Smooth muscle cell (in vitro differentiated cells): ENCODE data around the gene EPN1. TPM values are rescaled to one million over a fixed set of nuclear protein-coding genes. Genes with fewer than 3 reads are reported as not detected.

Experiments
- DNase-seq: peaks from one replicate; lab custom pipeline; 2025; ENCODE audit not compliant: unreplicated experiment; lab: John Stamatoyannopoulos, UW
- H2AFZ ChIP-seq: fragments of 200-600 bp; sonication (generic); 2 replicates; pipeline ENCODE4 v1.6.0; 2016; ENCODE audit warnings: antibody characterized with exemption, low read depth, mild to moderate bottlenecking
- H3F3A ChIP-seq: fragments of 200-600 bp; sonication (generic); 2 replicates; pipeline ENCODE4 v1.6.0; 2017; ENCODE audit warnings: antibody characterized with exemption, low read depth
- H3K27ac ChIP-seq: fragments of 200-600 bp; sonication (generic); 2 replicates; pipeline ENCODE4 v1.5.1; 2016; ENCODE audit warnings: low read depth, mild to moderate bottlenecking
- H3K27me3 ChIP-seq: fragments of 200-600 bp; sonication (generic); 2 replicates; pipeline ENCODE4 v1.6.1; 2016; ENCODE audit warnings: low read depth, mild to moderate bottlenecking
- H3K36me3 ChIP-seq: fragments of 200-600 bp; sonication (generic); 2 replicates; pipeline ENCODE4 v1.5.1; 2016; ENCODE audit warnings: low read depth
- H3K4me1 ChIP-seq: fragments of 200-600 bp; sonication (generic); 2 replicates; pipeline ENCODE4 v1.5.1; 2016; ENCODE audit warnings: low read depth
- H3K4me2 ChIP-seq: fragments of 200-600 bp; sonication (generic); 2 replicates; pipeline ENCODE4 v1.6.0; 2016; ENCODE audit warnings: mild to moderate bottlenecking
- H3K4me3 ChIP-seq: fragments of 200-600 bp; sonication (generic); 2 replicates; pipeline ENCODE4 v1.5.1; 2016; ENCODE audit warnings: mild to moderate bottlenecking
- H3K79me2 ChIP-seq: fragments of 200-600 bp; sonication (generic); 2 replicates; pipeline ENCODE4 v1.6.0; 2016; ENCODE audit warnings: low read depth, mild to moderate bottlenecking
- H3K9ac ChIP-seq: fragments of 200-600 bp; sonication (generic); 2 replicates; pipeline ENCODE4 v1.6.0; 2016; ENCODE audit warnings: low read depth
- H3K9me3 ChIP-seq: fragments of 200-600 bp; sonication (generic); replicated peaks from 2 replicates; pipeline ENCODE4 v1.5.1; 2016; ENCODE audit warnings: low read depth
- H4K20me1 ChIP-seq: fragments of 200-600 bp; sonication (generic); 2 replicates; pipeline ENCODE4 v1.6.0; 2016; ENCODE audit warnings: low read depth
- WGBS: methylation state at CpG from one replicate; pipeline ENCODE4 v1.1.7; 2016; ENCODE audit warnings: low lambda C conversion rate; 5-methylcytosine and 5-hydroxymethylcytosine counted together
- polyA plus RNA-seq: library from polyadenylated mRNA; unstranded; fragments of >200 nt; fragmentation: Nextera tagmentation; extraction: Ambion mirVana; gene quantifications from 2 replicates; pipeline ENCODE4 v1.2.1, GENCODE V29; 2016
- total RNA-seq: library from RNA; depleted of rRNA; stranded (reverse); fragments of >200 nt; gene quantifications from 2 replicates; pipeline ENCODE4 v1.2.3, GENCODE V29; 2014
- TF ChIP-seq, protein P1 (sequence below): fragments of 200-600 bp; sonication (generic); IDR thresholded peaks from 2 replicates; pipeline ENCODE4 v1.5.1; 2017; ENCODE audit warnings: borderline replicate concordance, mild to moderate bottlenecking, antibody characterized with exemption; ENCODE audit not compliant: insufficient read depth, poor library complexity, severe bottlenecking

Gene EPN1
- total and polyA plus RNA-seq, 2 experiments from 2014 or later: 25.3 to 121 TPM

DNA sequence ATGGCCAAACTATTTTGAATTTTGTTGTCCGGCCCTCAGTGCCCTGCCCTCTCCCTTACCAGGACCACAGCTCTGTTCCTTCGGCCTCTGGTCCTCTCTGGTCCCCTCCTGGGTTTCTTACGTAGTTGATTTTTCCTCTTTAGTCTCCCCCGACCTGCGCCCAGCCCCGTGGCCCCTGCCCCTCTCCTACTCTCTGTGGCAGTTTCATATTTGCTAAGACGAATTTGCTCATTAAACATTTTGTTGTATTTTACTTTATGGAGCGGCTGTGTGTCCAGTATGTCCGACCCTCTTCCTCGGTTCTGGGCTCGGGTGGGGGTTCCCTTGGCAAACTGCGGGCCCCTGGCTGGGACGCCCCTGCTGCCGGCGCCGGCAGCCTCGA, 576 bp upstream of the EPN1 start:
- Histone ChIP-seq H2AFZ (no peak overlapping the region), H3K4me3 (peak overlapping the region; percentile 87), H3K36me3 (no peaks in the 10 kb centered on the region), H3K4me1 (peaks cover 5% of the 10 kb centered on the region), H3K27ac (peak overlapping the region; percentile 88), H3F3A (peaks cover 11% of the 10 kb centered on the region), H4K20me1 (peaks cover 77% of the 10 kb centered on the region), H3K9me3 (no peaks in the 10 kb centered on the region), H3K9ac (peak overlapping the region; percentile 79), H3K79me2 (peaks cover 86% of the 10 kb centered on the region), H3K27me3 (no peaks in the 10 kb centered on the region), H3K4me2 (peak overlapping the region; percentile 94)
- WGBS: 35% methylated on average over 17 of the region's 17 CpGs
- TF ChIP-seq, protein P1, sequence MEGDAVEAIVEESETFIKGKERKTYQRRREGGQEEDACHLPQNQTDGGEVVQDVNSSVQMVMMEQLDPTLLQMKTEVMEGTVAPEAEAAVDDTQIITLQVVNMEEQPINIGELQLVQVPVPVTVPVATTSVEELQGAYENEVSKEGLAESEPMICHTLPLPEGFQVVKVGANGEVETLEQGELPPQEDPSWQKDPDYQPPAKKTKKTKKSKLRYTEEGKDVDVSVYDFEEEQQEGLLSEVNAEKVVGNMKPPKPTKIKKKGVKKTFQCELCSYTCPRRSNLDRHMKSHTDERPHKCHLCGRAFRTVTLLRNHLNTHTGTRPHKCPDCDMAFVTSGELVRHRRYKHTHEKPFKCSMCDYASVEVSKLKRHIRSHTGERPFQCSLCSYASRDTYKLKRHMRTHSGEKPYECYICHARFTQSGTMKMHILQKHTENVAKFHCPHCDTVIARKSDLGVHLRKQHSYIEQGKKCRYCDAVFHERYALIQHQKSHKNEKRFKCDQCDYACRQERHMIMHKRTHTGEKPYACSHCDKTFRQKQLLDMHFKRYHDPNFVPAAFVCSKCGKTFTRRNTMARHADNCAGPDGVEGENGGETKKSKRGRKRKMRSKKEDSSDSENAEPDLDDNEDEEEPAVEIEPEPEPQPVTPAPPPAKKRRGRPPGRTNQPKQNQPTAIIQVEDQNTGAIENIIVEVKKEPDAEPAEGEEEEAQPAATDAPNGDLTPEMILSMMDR: no peak
- no peak for DNase-seq

DNA sequence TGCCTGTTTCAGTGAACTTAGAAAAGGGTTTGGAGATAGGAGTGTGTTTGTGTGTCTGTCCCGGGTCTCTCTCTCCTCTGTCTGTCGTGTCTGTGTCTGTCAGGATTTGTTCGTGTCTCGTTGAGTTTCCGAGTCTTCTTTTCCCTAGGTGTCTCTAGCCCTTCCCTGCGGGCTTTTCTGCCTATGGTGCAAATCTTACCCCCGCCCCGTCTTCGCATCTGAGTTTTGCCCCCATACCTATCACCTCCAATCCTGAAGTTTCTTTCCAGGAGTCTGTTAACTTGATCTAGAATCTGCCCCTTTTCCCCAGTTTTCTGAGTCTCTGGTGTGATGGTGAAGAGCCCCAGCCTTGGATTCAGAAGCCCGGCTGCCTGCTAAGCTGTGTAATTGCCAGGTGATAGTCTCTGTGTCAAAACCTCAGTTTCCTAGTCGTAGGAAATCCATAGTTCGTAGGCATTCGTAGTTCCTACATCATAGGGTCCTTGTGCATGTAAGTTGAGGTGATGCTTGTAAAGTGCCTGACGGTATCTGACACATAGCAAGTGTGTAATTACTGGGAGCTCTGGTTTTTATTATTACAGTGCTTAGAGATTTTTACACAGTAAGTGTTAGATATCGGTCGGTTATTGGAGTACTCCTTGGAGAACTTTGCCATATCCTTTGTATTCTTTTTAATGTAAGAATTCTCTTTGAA, 782 bp downstream of the EPN1 start:
- Histone ChIP-seq H3K36me3 (no peaks in the 10 kb centered on the region), H3F3A (peaks cover 11% of the 10 kb centered on the region), H3K27me3 (no peaks in the 10 kb centered on the region), H3K4me1 (peaks cover 5% of the 10 kb centered on the region), H3K27ac (peak overlapping the region; percentile 88), H3K79me2 (peaks cover 88% of the 10 kb centered on the region), H3K4me3 (peak overlapping the region; percentile 87), H3K9ac (peak overlapping the region; percentile 97), H3K9me3 (no peaks in the 10 kb centered on the region), H3K4me2 (peak overlapping the region; percentile 98), H2AFZ (peak overlapping the region; percentile 38), H4K20me1 (peaks cover 77% of the 10 kb centered on the region)
- WGBS: 27% methylated on average over 16 of the region's 16 CpGs
- no peak for DNase-seq
- TF ChIP-seq, protein P1: no peak

GRCh38 chr19:55676383-55676782, 1.4 kb downstream of the EPN1 start:
- H3F3A ChIP-seq: peaks cover 11% of the 10 kb centered on the region
- TF ChIP-seq, protein P1: no peak
- H3K27ac ChIP-seq: peak overlapping the region; percentile 88

GRCh38 chr19:55676889-55677505, 2.0 kb downstream of the EPN1 start:
- H3K4me1 ChIP-seq: peaks cover 5% of the 10 kb centered on the region
- H3F3A ChIP-seq: peaks cover 11% of the 10 kb centered on the region
- peak overlapping the region; percentile 97 for H3K9ac ChIP-seq
- H3K79me2 ChIP-seq: peaks cover 88% of the 10 kb centered on the region
- peak overlapping the region; percentile 87 for H3K4me3 ChIP-seq
- no peaks in the 10 kb centered on the region for H3K27me3 ChIP-seq
- no peak for DNase-seq
- no peaks in the 10 kb centered on the region for H3K9me3 ChIP-seq
- peak overlapping the region; percentile 88 for H3K27ac ChIP-seq
- TF ChIP-seq, protein P1: no peak
- 79% methylated on average over 7 of the region's 7 CpGs for WGBS
- peaks cover 77% of the 10 kb centered on the region for H4K20me1 ChIP-seq
- H3K4me2 ChIP-seq: peak overlapping the region; percentile 98
- H3K36me3 ChIP-seq: no peaks in the 10 kb centered on the region
- no peak overlapping the region for H2AFZ ChIP-seq

More at GRCh38 chr19:55676383-55676782, 1.4 kb downstream of the EPN1 start:
- Histone ChIP-seq H2AFZ (no peak overlapping the region), H4K20me1 (peaks cover 77% of the 10 kb centered on the region), H3K9me3 (no peaks in the 10 kb centered on the region), H3K4me2 (peak overlapping the region; percentile 98), H3K27me3 (no peaks in the 10 kb centered on the region), H3K4me3 (peak overlapping the region; percentile 87), H3K4me1 (peaks cover 5% of the 10 kb centered on the region), H3K9ac (peak overlapping the region; percentile 97), H3K79me2 (peaks cover 88% of the 10 kb centered on the region), H3K36me3 (no peaks in the 10 kb centered on the region)
- 94% methylated on average over 5 of the region's 5 CpGs for WGBS
- no peak for DNase-seq
